Aorta (tissue), 5 donors: ENCODE measurements around the gene ATP2A3. TPM values are rescaled to one million over a fixed set of nuclear protein-coding genes. Genes with fewer than 3 reads are reported as not detected.
A peak's percentile ranks its signal among the peaks of the same experiment; 100 is the strongest.

Experiments used
- ATAC-seq: fragments of 200-7000 bp; cut with Tn5 transposase; one replicate; pipeline ENCODE4 v1.9.1; 2022; ENCODE audit warnings: moderate library complexity; ENCODE audit not compliant: low FRiP score
- DNase-seq, 2 donors: peaks; one replicate each; pipeline ENCODE4 v3.0.0-alpha.2; 2020
- H3K27ac ChIP-seq, 2 donors: one replicate each; pipeline ENCODE4 v1.5.1; 2013; ENCODE audit warnings: low read length in 2 of 2, mild to moderate bottlenecking in 2 of 2, moderate library complexity in 2 of 2, control low read depth in 1 of 2, inconsistent platforms in 1 of 2, low read depth in 1 of 2
- H3K27me3 ChIP-seq, 2 donors: one replicate each; pipeline ENCODE4 v1.6.1; 2013; ENCODE audit warnings: control low read depth in 1 of 2, low read length in 1 of 2, mild to moderate bottlenecking in 1 of 2, moderate library complexity in 1 of 2; ENCODE audit not compliant: insufficient read depth in 2 of 2, control insufficient read depth in 1 of 2
- H3K36me3 ChIP-seq, 2 donors: one replicate each; pipeline ENCODE4 v1.6.1; 2013; ENCODE audit warnings: control low read depth in 1 of 2, low read length in 1 of 2, mild to moderate bottlenecking in 1 of 2; ENCODE audit not compliant: insufficient read depth in 2 of 2, control insufficient read depth in 1 of 2
- H3K4me1 ChIP-seq, 2 donors: one replicate each; pipeline ENCODE4 v1.6.1; 2013; ENCODE audit warnings: low read length in 2 of 2, control low read depth in 1 of 2, mild to moderate bottlenecking in 1 of 2, moderate library complexity in 1 of 2; ENCODE audit not compliant: insufficient read depth in 2 of 2, control insufficient read depth in 1 of 2
- H3K4me3 ChIP-seq, 2 donors: one replicate each; pipeline ENCODE4 v1.5.1; 2013; ENCODE audit warnings: low read length in 2 of 2, control low read depth in 1 of 2, mild to moderate bottlenecking in 1 of 2
- H3K9me3 ChIP-seq: one replicate; pipeline ENCODE4 v1.6.1; 2013; ENCODE audit warnings: mild to moderate bottlenecking, low read length; ENCODE audit not compliant: control insufficient read depth
- WGBS, 2 donors: extraction: QIAGEN DNeasy Blood & Tissue Kit; methylation state at CpG; one replicate each; pipeline ENCODE4 v1.1.7; 2013; 5-methylcytosine and 5-hydroxymethylcytosine counted together
- intact Hi-C, 2 donors: fragments of 100-400 bp; cut with DNase I; formaldehyde crosslinking; loops; one replicate each; pipeline versions ENCODE4 v1.14.2 to v1.15.0; 2022
- polyA plus RNA-seq, 2 donors: library from polyadenylated mRNA; stranded (reverse); fragments of 200-250 nt; gene quantifications; one replicate each; pipeline ENCODE4 v1.2.3, GENCODE V29; 2013
- total RNA-seq, 2 donors: library from RNA; stranded (reverse); fragmentation: NEBNext Ultra II Directional; extraction: Animal tissue kit (Norgen Biotek cat#: 25700); gene quantifications; one replicate each; pipeline ENCODE4 v1.2.1, GENCODE V29; 2021
- donor health status: healthy with polysubstance abuse.
- donor health status: Bipolar disorder and iron deficiency.
- donor health status: DM: no; HTN: no; CAD: no.
- donor health status: DM: no; HTN: no; CAD: no.
- donor health status: DM: yes; HTN: yes; CAD: no.

The ATP2A3 gene
- total and polyA plus RNA-seq, 4 donors, result 7.5 to 88.7 (median 30.4) TPM

- no peaks in the 10 kb centered on the region for H3K9me3 ChIP-seq
- H3K27ac ChIP-seq, result no peak overlapping the region
- peaks cover 0 to 2% of the 10 kb centered on the region in 2 donors for H3K4me1 ChIP-seq
- WGBS, 2 donors, result 94 to 96% methylated on average over 8 of the region's 8 CpGs
- no peaks in the 10 kb centered on the region for H3K27me3 ChIP-seq
- H3K4me3 ChIP-seq, result no peak overlapping the region
- DNase-seq (peak in 1 of 2 donors; percentile 46), ATAC-seq (no peak)
- intact Hi-C loops, result no loop called here
- H3K36me3 ChIP-seq, result no peaks in the 10 kb centered on the region
Observed at GRCh38 chr17:3986939-3987335, 22.7 kb upstream of the ATP2A3 start.

GRCh38 chr17:3986270-3986938 lies 22.2 kb upstream of the ATP2A3 start:
- peaks cover 0 to 2% of the 10 kb centered on the region in 2 donors for H3K4me1 ChIP-seq
- no peaks in the 10 kb centered on the region for H3K9me3 ChIP-seq
- DNase-seq, result peak in 1 of 2 donors; percentile 64
- intact Hi-C loops, result no loop called here
- 45 to 63% methylated on average over 16 of the region's 16 CpGs for WGBS, 2 donors
- H3K4me3 ChIP-seq, result no peak overlapping the region
- no peak for ATAC-seq
- H3K27ac ChIP-seq, result no peak overlapping the region
- no peaks in the 10 kb centered on the region for H3K36me3 ChIP-seq
- no peaks in the 10 kb centered on the region for H3K27me3 ChIP-seq

DNA sequence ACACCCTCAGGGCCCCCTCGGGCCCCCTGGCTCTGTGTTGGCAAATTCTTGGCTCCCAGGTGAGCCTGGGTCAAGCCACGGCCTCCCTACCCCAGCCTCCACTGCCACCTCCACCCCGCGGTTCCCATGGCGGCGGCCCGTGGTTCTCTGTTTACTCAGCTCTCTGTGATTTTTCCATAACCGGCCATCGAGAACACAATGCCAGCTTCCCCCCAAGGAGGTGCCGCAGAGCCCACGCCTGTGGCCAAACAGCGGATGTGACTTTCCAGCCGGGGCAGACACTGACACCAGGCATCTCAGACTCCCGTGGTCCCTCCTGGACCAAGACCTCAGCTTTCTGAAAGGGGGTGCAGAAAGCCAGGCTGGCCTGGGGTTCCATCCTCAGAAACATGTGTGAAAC lies 21.6 kb upstream of the ATP2A3 start:
- ATAC-seq (peak; percentile 24), DNase-seq (peak in 1 of 2 donors; percentile 81)
- no peaks in the 10 kb centered on the region for H3K9me3 ChIP-seq
- H3K27me3 ChIP-seq, result no peaks in the 10 kb centered on the region
- intact Hi-C loops, result no loop called here
- H3K27ac ChIP-seq, result no peak overlapping the region
- H3K4me1 ChIP-seq, result peaks cover 0 to 2% of the 10 kb centered on the region in 2 donors
- no peak overlapping the region for H3K4me3 ChIP-seq
- WGBS, 2 donors, result 6 to 40% methylated on average over 14 of the region's 14 CpGs
- H3K36me3 ChIP-seq, result no peaks in the 10 kb centered on the region

- H3K27ac ChIP-seq, result no peak overlapping the region
- ATAC-seq (no peak), DNase-seq (peak; percentile 39 to 59)
- peaks cover 0 to 2% of the 10 kb centered on the region in 2 donors for H3K4me1 ChIP-seq
- H3K36me3 ChIP-seq, result no peaks in the 10 kb centered on the region
- no peaks in the 10 kb centered on the region for H3K27me3 ChIP-seq
- no peaks in the 10 kb centered on the region for H3K9me3 ChIP-seq
- no peak overlapping the region for H3K4me3 ChIP-seq
- WGBS, 2 donors, result 78 to 80% methylated on average over 18 of the region's 18 CpGs
- intact Hi-C loops, result no loop called here
Observed at GRCh38 chr17:3983606-3984484, 19.6 kb upstream of the ATP2A3 start.

GRCh38 chr17:3982541-3983017 lies 18.3 kb upstream of the ATP2A3 start:
- no peaks in the 10 kb centered on the region for H3K4me1 ChIP-seq
- intact Hi-C loops, result no loop called here
- no peak overlapping the region for H3K27ac ChIP-seq
- 92 to 94% methylated on average over 8 of the region's 8 CpGs for WGBS, 2 donors
- no peaks in the 10 kb centered on the region for H3K9me3 ChIP-seq
- H3K36me3 ChIP-seq, result no peaks in the 10 kb centered on the region
- no peak for ATAC-seq
- peak in 1 of 2 donors; percentile 63 for DNase-seq
- no peaks in the 10 kb centered on the region for H3K27me3 ChIP-seq
- no peak overlapping the region for H3K4me3 ChIP-seq

DNA sequence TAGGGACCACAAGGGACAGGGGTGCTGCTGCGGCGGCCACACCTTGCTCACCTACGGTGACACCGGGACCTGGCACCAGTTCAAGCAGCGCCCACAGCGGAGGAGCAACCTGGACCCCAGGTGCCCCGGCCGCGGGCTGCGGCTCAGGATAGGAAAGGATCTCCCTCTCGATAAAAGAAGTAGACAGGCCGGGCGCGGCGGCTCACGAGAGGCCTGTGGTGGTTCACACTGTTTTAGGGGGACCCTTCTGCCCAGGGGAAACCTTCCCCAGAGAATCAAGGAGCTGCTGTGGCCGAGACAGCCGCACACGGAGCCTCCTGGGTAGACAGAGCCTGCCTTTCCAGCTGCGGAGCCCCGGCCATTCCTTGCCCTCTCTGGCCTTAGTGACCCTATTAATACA lies 17.9 kb upstream of the ATP2A3 start:
- 94 to 96% methylated on average over 21 of the region's 21 CpGs for WGBS, 2 donors
- no peak for ATAC-seq
- H3K27ac ChIP-seq, result no peak overlapping the region
- DNase-seq, result peak in 1 of 2 donors; percentile 72
- H3K9me3 ChIP-seq, result no peaks in the 10 kb centered on the region
- intact Hi-C loops, result no loop called here
- H3K4me3 ChIP-seq, result no peak overlapping the region
- no peaks in the 10 kb centered on the region for H3K36me3 ChIP-seq
- H3K27me3 ChIP-seq, result no peaks in the 10 kb centered on the region
- H3K4me1 ChIP-seq, result no peaks in the 10 kb centered on the region

- no peak for ATAC-seq
- 95 to 96% methylated on average over 23 of the region's 23 CpGs for whole genome bisulfite sequencing, 2 donors
Observed at GRCh38 chr17:3981455-3981854, 17.2 kb upstream of the ATP2A3 start.

GRCh38 chr17:3980381-3981014 lies 16.3 kb upstream of the ATP2A3 start:
- DNase-seq (peak in 1 of 2 donors; percentile 67), ATAC-seq (no peak)
- H3K27ac ChIP-seq, result no peak overlapping the region
- WGBS, 2 donors, result 89 to 92% methylated on average over 19 of the region's 19 CpGs
- no peaks in the 10 kb centered on the region for H3K9me3 ChIP-seq
- H3K4me1 ChIP-seq, result no peaks in the 10 kb centered on the region
- intact Hi-C loops, result no loop called here
- no peaks in the 10 kb centered on the region for H3K36me3 ChIP-seq
- H3K27me3 ChIP-seq, result no peaks in the 10 kb centered on the region
- H3K4me3 ChIP-seq, result no peak overlapping the region

More at GRCh38 chr17:3981455-3981854, 17.2 kb upstream of the ATP2A3 start:
- H3K4me1 ChIP-seq, result no peaks in the 10 kb centered on the region
- no peaks in the 10 kb centered on the region for H3K27me3 ChIP-seq
- peak in 1 of 2 donors; percentile 69 for DNase-seq
- H3K36me3 ChIP-seq, result no peaks in the 10 kb centered on the region
- no peak overlapping the region for H3K27ac ChIP-seq
- intact Hi-C loops, result no loop called here
- H3K4me3 ChIP-seq, result no peak overlapping the region
- H3K9me3 ChIP-seq, result no peaks in the 10 kb centered on the region
